Breast epithelium (tissue), 4 donors: ENCODE data around the gene TEAD2. TPM values are rescaled to one million over a fixed set of nuclear protein-coding genes. Genes with fewer than 3 reads are reported as not detected.
"Not testable (repeated sequence)": the region's sequence is repeated elsewhere in the genome, so short reads cannot be mapped to it uniquely, and the experiment has no call there.

ENCODE experiments used
- DNase-seq, 2 donors: peaks; one replicate each; pipeline ENCODE4 v3.0.0-alpha.2; 2019; ENCODE audit warnings: low spot score in 2 of 2
- H3K27ac ChIP-seq, 2 donors: fragments of 200-600 bp; sonication (generic) in 1 of 2; one replicate each; pipeline ENCODE4 v1.5.1; 2016 to 2019; ENCODE audit warnings: mild to moderate bottlenecking in 1 of 2
- H3K27me3 ChIP-seq, 2 donors: fragments of 200-600 bp; sonication (generic) in 1 of 2; one replicate each; pipeline versions ENCODE4 v1.5.1 to v1.6.0; 2017 to 2019; ENCODE audit warnings: control low read depth in 1 of 2, mild to moderate bottlenecking in 1 of 2
- H3K36me3 ChIP-seq: fragments of 200-600 bp; one replicate; pipeline ENCODE4 v1.5.1; 2019
- H3K4me1 ChIP-seq, 2 donors: fragments of 200-600 bp; sonication (generic); one replicate each; pipeline ENCODE4 v1.5.1; 2016 to 2019; ENCODE audit warnings: control low read depth in 1 of 2
- H3K4me3 ChIP-seq, 3 donors: fragments of 200-600 bp; sonication (generic); 1 replicate in 2 of 3; 2 replicates in 1 of 3; pipeline ENCODE4 v1.5.1; 2016 to 2019; ENCODE audit warnings: mild to moderate bottlenecking in 3 of 3, moderate library complexity in 2 of 3
- H3K9me3 ChIP-seq, 2 donors: fragments of 200-600 bp; sonication (generic) in 1 of 2; one replicate each; pipeline ENCODE4 v1.5.1; 2016 to 2019; ENCODE audit warnings: control low read depth in 1 of 2
- CTCF ChIP-seq, 3 donors: fragments of 450-650 bp; IDR thresholded peaks; one replicate each; pipeline ENCODE4 v1.5.1; 2016 to 2017; ENCODE audit warnings: antibody characterized with exemption in 3 of 3, mild to moderate bottlenecking in 3 of 3, moderate library complexity in 3 of 3
- POLR2A ChIP-seq: fragments of 450-650 bp; IDR thresholded peaks from one replicate; pipeline ENCODE4 v1.6.1; 2016; ENCODE audit warnings: antibody characterized with exemption, mild to moderate bottlenecking, moderate library complexity
- POLR2AphosphoS5 ChIP-seq, 3 donors: sonication (generic); formaldehyde crosslinking; IDR thresholded peaks; one replicate each; pipeline ENCODE4 v1.6.1; 2017; ENCODE audit warnings: antibody characterized with exemption in 3 of 3
- intact Hi-C: fragments of 100-400 bp; cut with DNase I; formaldehyde crosslinking; loops from one replicate; pipeline ENCODE4 v1.15.1; 2023; ENCODE audit warnings: low total_unique reads
- total RNA-seq, 3 donors: library from RNA; depleted of rRNA; stranded (reverse); fragments of >200 nt; gene quantifications; one replicate each; pipeline ENCODE4 v1.1.0, GENCODE V29; 2016

Gene TEAD2
- total RNA-seq, 3 donors from 2014 or later: 24.9 to 30.0 (median 25.1) TPM

GRCh38 chr19:49316284-49316683 is 45.9 kb downstream of the TEAD2 start:
- TF ChIP-seq POLR2A (no peak), CTCF (IDR thresholded peaks at IDR 0.05) (no peak), POLR2AphosphoS5 (IDR thresholded peaks at IDR 0.05) (no peak)
- H3K36me3 ChIP-seq: no peaks in the 10 kb centered on the region
- H3K4me1 ChIP-seq: no peaks in the 10 kb centered on the region
- H3K9me3 ChIP-seq: peaks cover 9 to 10% of the 10 kb centered on the region in 2 donors
- no peaks in the 10 kb centered on the region for H3K27me3 ChIP-seq
- intact Hi-C loops: no loop called here
- no peak overlapping the region for H3K4me3 ChIP-seq
- H3K27ac ChIP-seq: no peak overlapping the region
- no peak for DNase-seq

GRCh38 chr19:49315111-49315510 is 47.1 kb downstream of the TEAD2 start:
- Histone ChIP-seq H3K27ac (no peak overlapping the region), H3K27me3 (no peaks in the 10 kb centered on the region), H3K9me3 (peaks cover 8 to 10% of the 10 kb centered on the region in 2 donors), H3K4me3 (no peak overlapping the region), H3K36me3 (no peaks in the 10 kb centered on the region), H3K4me1 (no peaks in the 10 kb centered on the region)
- no peak for DNase-seq
- TF ChIP-seq CTCF (IDR thresholded peaks at IDR 0.05): no peak
- TF ChIP-seq POLR2AphosphoS5 (IDR thresholded peaks at IDR 0.05): no peak
- no peak for TF ChIP-seq POLR2A
- intact Hi-C loops: no loop called here

- Histone ChIP-seq H3K4me3 (no peak overlapping the region), H3K4me1 (no peaks in the 10 kb centered on the region), H3K36me3 (no peaks in the 10 kb centered on the region), H3K27ac (no peak overlapping the region), H3K27me3 (no peaks in the 10 kb centered on the region), H3K9me3 (no peaks in the 10 kb centered on the region)
- TF ChIP-seq POLR2A (no peak), POLR2AphosphoS5 (IDR thresholded peaks at IDR 0.05) (no peak), CTCF (IDR thresholded peaks at IDR 0.05) (no peak)
- no peak for DNase-seq
- intact Hi-C loops: no loop called here
Measured at GRCh38 chr19:49309087-49309486, 53.1 kb downstream of the TEAD2 start.

- H3K9me3 ChIP-seq, H3K27ac ChIP-seq, H3K4me1 ChIP-seq, H3K4me3 ChIP-seq, intact Hi-C loops, H3K27me3 ChIP-seq, DNase-seq, H3K36me3 ChIP-seq: not testable (repeated sequence)
Measured at GRCh38 chr19:49306734-49307133, 55.5 kb downstream of the TEAD2 start.

- Histone ChIP-seq H3K4me1 (no peaks in the 10 kb centered on the region), H3K4me3 (no peak overlapping the region), H3K36me3 (no peaks in the 10 kb centered on the region), H3K9me3 (no peaks in the 10 kb centered on the region), H3K27ac (no peak overlapping the region), H3K27me3 (no peaks in the 10 kb centered on the region)
- intact Hi-C loops: no loop called here
- no peak for DNase-seq
- TF ChIP-seq POLR2AphosphoS5 (IDR thresholded peaks at IDR 0.05) (no peak), POLR2A (no peak), CTCF (IDR thresholded peaks at IDR 0.05) (no peak)
Measured at GRCh38 chr19:49301866-49302252, 60.4 kb downstream of the TEAD2 start.

GRCh38 chr19:49301165-49301865 is 60.9 kb downstream of the TEAD2 start:
- intact Hi-C loops: no loop called here
- Histone ChIP-seq H3K4me3 (peak overlapping the region in 1 of 3 donors; percentile 44), H3K27me3 (no peaks in the 10 kb centered on the region), H3K9me3 (no peaks in the 10 kb centered on the region), H3K36me3 (no peaks in the 10 kb centered on the region), H3K4me1 (no peaks in the 10 kb centered on the region), H3K27ac (no peak overlapping the region)
- peak; percentile 27 to 73 for DNase-seq
- no peak for TF ChIP-seq POLR2A
- peak in 2 of 3 donors; percentile 41 to 51 for TF ChIP-seq CTCF (IDR thresholded peaks at IDR 0.05)

- H3K4me3 ChIP-seq, intact Hi-C loops, DNase-seq, H3K36me3 ChIP-seq, H3K4me1 ChIP-seq, H3K27ac ChIP-seq, H3K9me3 ChIP-seq, H3K27me3 ChIP-seq: not testable (repeated sequence)
Measured at GRCh38 chr19:49298653-49299052, 63.6 kb downstream of the TEAD2 start.
